Measurements from ENCODE around the gene GTPBP2.
"Not testable (repeated sequence)": the region's sequence is repeated elsewhere in the genome, so short reads cannot be mapped to it uniquely, and the experiment has no call there.

GRCh38 chr6:43633002-43633401, 3.9 kb upstream of the GTPBP2 start:
- not testable (repeated sequence) for TF ChIP-seq CTCF (IDR thresholded peaks at IDR 0.05 in 2 of 3, conservative IDR thresholded peaks at IDR 0.05 in 1 of 3; ENCODE audit: control insufficient read depth in 2 of 3, extremely low read depth in 1 of 3, insufficient read depth in 1 of 3, low read depth in 3 of 3, low read length in 3 of 3); HDAC2 (IDR thresholded peaks at IDR 0.05); CHD1 (IDR thresholded peaks at IDR 0.05; ENCODE audit: low read depth, low read length); NR2F1 (conservative IDR thresholded peaks at IDR 0.05); BCL3 (IDR thresholded peaks at IDR 0.05; ENCODE audit: borderline replicate concordance, insufficient read depth, low read depth, low read length, poor library complexity, severe bottlenecking); CREM (IDR thresholded peaks at IDR 0.05; ENCODE audit: low read depth)

Data from GM12878 (cell line).